ENCODE measurements around the gene PPP4R1.
"Not testable (repeated sequence)": the region's sequence is repeated elsewhere in the genome, so short reads cannot be mapped to it uniquely, and the experiment has no call there.

The PPP4R1 gene

GRCh38 chr18:9614401-9615279 lies at the start of gene PPP4R1:
TSS of gene PPP4R1 (minus strand) at chr18:9614559. CDS start at chr18:9614484, 75 bp downstream.
- peak; percentile 70 for DNase-seq
- in situ Hi-C loops (cut with HindIII; ENCODE audit: low pct_ligation_motif_present, low pct_unique_long_range_greater_than_20kb, low sequenced_read_pairs): no loop called here

GRCh38 chr18:9663377-9663776 lies 49.0 kb upstream of the PPP4R1 start:
- in situ Hi-C loops (cut with HindIII; ENCODE audit: low pct_ligation_motif_present, low pct_unique_long_range_greater_than_20kb, low sequenced_read_pairs): no loop called here
- DNase-seq: no peak

GRCh38 chr18:9661564-9661963 lies 47.2 kb upstream of the PPP4R1 start:
- DNase-seq: peak; percentile 38
- in situ Hi-C loops (cut with HindIII; ENCODE audit: low pct_ligation_motif_present, low pct_unique_long_range_greater_than_20kb, low sequenced_read_pairs): no loop called here

- DNase-seq: no peak
- in situ Hi-C loops (cut with HindIII; ENCODE audit: low pct_ligation_motif_present, low pct_unique_long_range_greater_than_20kb, low sequenced_read_pairs): no loop called here
These were observed 45.4 kb upstream of the PPP4R1 start for GRCh38 chr18:9659499-9660375.

GRCh38 chr18:9658087-9658641 lies 43.8 kb upstream of the PPP4R1 start:
- DNase-seq: no peak
- in situ Hi-C loops (cut with HindIII; ENCODE audit: low pct_ligation_motif_present, low pct_unique_long_range_greater_than_20kb, low sequenced_read_pairs): no loop called here

GRCh38 chr18:9655232-9655767 lies 40.9 kb upstream of the PPP4R1 start:
- DNase-seq: no peak
- in situ Hi-C loops (cut with HindIII; ENCODE audit: low pct_ligation_motif_present, low pct_unique_long_range_greater_than_20kb, low sequenced_read_pairs): no loop called here

- no peak for DNase-seq
- in situ Hi-C loops (cut with HindIII; ENCODE audit: low pct_ligation_motif_present, low pct_unique_long_range_greater_than_20kb, low sequenced_read_pairs): no loop called here
These were observed 39.0 kb upstream of the PPP4R1 start for GRCh38 chr18:9653390-9653789.

GRCh38 chr18:9649164-9649540 lies 34.8 kb upstream of the PPP4R1 start:
- DNase-seq: no peak
- in situ Hi-C loops (cut with HindIII; ENCODE audit: low pct_ligation_motif_present, low pct_unique_long_range_greater_than_20kb, low sequenced_read_pairs): no loop called here

GRCh38 chr18:9648431-9649163 lies 34.2 kb upstream of the PPP4R1 start:
- no peak for DNase-seq
- in situ Hi-C loops (cut with HindIII; ENCODE audit: low pct_ligation_motif_present, low pct_unique_long_range_greater_than_20kb, low sequenced_read_pairs): no loop called here

- DNase-seq: peak; percentile 27
- in situ Hi-C loops (cut with HindIII; ENCODE audit: low pct_ligation_motif_present, low pct_unique_long_range_greater_than_20kb, low sequenced_read_pairs): no loop called here
These were observed 33.4 kb upstream of the PPP4R1 start for GRCh38 chr18:9647496-9648323.

- DNase-seq: peak; percentile 96
- in situ Hi-C loops (cut with HindIII; ENCODE audit: low pct_ligation_motif_present, low pct_unique_long_range_greater_than_20kb, low sequenced_read_pairs): no loop called here
These were observed 29.2 kb upstream of the PPP4R1 start for GRCh38 chr18:9643549-9643948.

- in situ Hi-C loops (cut with HindIII; ENCODE audit: low pct_ligation_motif_present, low pct_unique_long_range_greater_than_20kb, low sequenced_read_pairs): no loop called here
- no peak for DNase-seq
These were observed 28.6 kb upstream of the PPP4R1 start for GRCh38 chr18:9642799-9643462.

GRCh38 chr18:9641081-9641480 lies 26.7 kb upstream of the PPP4R1 start:
- DNase-seq; in situ Hi-C loops (cut with HindIII; ENCODE audit: low pct_ligation_motif_present, low pct_unique_long_range_greater_than_20kb, low sequenced_read_pairs): not testable (repeated sequence)

GRCh38 chr18:9638886-9639285 lies 24.5 kb upstream of the PPP4R1 start:
- no peak for DNase-seq
- in situ Hi-C loops (cut with HindIII; ENCODE audit: low pct_ligation_motif_present, low pct_unique_long_range_greater_than_20kb, low sequenced_read_pairs): no loop called here

GRCh38 chr18:9637036-9637767 lies 22.8 kb upstream of the PPP4R1 start:
- no peak for DNase-seq
- in situ Hi-C loops (cut with HindIII; ENCODE audit: low pct_ligation_motif_present, low pct_unique_long_range_greater_than_20kb, low sequenced_read_pairs): no loop called here

- DNase-seq: no peak
- in situ Hi-C loops (cut with HindIII; ENCODE audit: low pct_ligation_motif_present, low pct_unique_long_range_greater_than_20kb, low sequenced_read_pairs): no loop called here
These were observed 20.5 kb upstream of the PPP4R1 start for GRCh38 chr18:9634856-9635255.
